GM12872 (cell line): ENCODE data around the gene PLXDC2.

Experiments used
- CTCF ChIP-seq: IDR thresholded peaks from 3 replicates; pipeline ENCODE4 v1.5.1; 2011; ENCODE audit warnings: low read depth, mild to moderate bottlenecking, low read length, moderate library complexity; ENCODE audit not compliant: insufficient read depth

Gene PLXDC2

GRCh38 chr10:19944911-19945663, 128.9 kb downstream of the PLXDC2 start:
- TF ChIP-seq CTCF, result no peak

- TF ChIP-seq CTCF, result no peak
These were observed 130.0 kb downstream of the PLXDC2 start for GRCh38 chr10:19946245-19946644.

GRCh38 chr10:19946791-19947190, 130.6 kb downstream of the PLXDC2 start:
- no peak for TF ChIP-seq CTCF

- TF ChIP-seq CTCF, result no peak
These were observed 131.0 kb downstream of the PLXDC2 start for GRCh38 chr10:19947215-19947614.

- TF ChIP-seq CTCF, result no peak
These were observed 131.4 kb downstream of the PLXDC2 start for GRCh38 chr10:19947656-19948055.

GRCh38 chr10:19952224-19953010, 136.2 kb downstream of the PLXDC2 start:
- TF ChIP-seq CTCF, result no peak

GRCh38 chr10:19954601-19955000, 138.4 kb downstream of the PLXDC2 start:
- no peak for TF ChIP-seq CTCF
